ENCODE results near the gene ACY1.

ACY1 gene

GRCh38 chr3:51974277-51974962 is 8.9 kb upstream of the ACY1 start:
- DNase-seq (ENCODE audit: low read depth), result no peak
- in situ Hi-C loops (cut with HindIII; ENCODE audit: low sequenced_read_pairs), result no loop called here
- TF ChIP-seq CTCF (IDR thresholded peaks at IDR 0.05; ENCODE audit: low read depth, low read length, missing control alignments), result no peak

GRCh38 chr3:51974963-51975851 is 8.1 kb upstream of the ACY1 start, which contains the start of gene ABHD14A:
Gene ABHD14A (plus strand): TSS chr3:51975064. CDS start chr3:51975136, 72 bp downstream.
- no peak for TF ChIP-seq CTCF (IDR thresholded peaks at IDR 0.05; ENCODE audit: low read depth, low read length, missing control alignments)
- peak within 1 kb of the TSS; percentile 74 for H3K4me3 ChIP-seq (ENCODE audit: low read depth, low read length)
- no peak for DNase-seq (ENCODE audit: low read depth)
- in situ Hi-C loops (cut with HindIII; ENCODE audit: low sequenced_read_pairs), result no loop called here

More at GRCh38 chr3:51974277-51974962, 8.9 kb upstream of the ACY1 start:
- H3K4me3 ChIP-seq (ENCODE audit: low read depth, low read length), result peak overlapping the region; percentile 74

DNA sequence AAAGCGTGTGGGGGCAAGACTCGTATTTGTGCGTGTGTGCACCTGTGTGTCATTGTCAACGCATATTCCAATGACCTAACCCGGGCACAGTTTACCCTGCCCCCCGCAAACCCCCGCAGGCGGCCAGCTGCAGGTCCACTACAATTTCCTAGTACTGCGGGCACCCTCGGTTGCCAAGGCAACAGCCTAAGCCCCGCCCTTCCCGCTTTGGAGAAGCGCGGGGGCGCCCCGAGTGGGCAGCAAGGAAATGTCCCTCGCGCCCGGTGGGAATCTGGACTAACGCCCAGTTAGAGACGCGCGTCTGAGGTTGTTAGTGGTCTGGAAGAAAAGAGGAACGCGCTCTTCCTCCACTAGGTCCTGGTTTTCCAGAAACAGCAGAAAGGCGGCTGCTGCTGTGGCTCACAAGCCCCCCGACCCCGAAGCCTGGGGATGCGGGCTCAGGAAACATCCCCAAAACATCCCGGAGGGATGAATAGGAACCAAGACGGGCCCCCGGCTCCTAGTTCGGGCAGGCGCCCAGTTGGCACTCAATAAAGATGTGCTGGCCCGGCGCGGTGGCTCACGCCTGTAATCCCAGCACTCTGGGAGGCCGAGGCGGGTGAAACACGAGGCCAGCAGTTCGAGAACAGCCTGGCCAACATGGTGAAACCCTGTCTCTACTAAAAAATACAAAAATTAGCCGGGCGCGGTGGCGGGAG is 7.3 kb upstream of the ACY1 start:
- peak; percentile 23 for TF ChIP-seq CTCF (IDR thresholded peaks at IDR 0.05; ENCODE audit: low read depth, low read length, missing control alignments)
- H3K4me3 ChIP-seq (ENCODE audit: low read depth, low read length), result peak overlapping the region; percentile 56
- DNase-seq (ENCODE audit: low read depth), result peak; percentile 73
- in situ Hi-C loops (cut with HindIII; ENCODE audit: low sequenced_read_pairs), result no loop called here

DNA sequence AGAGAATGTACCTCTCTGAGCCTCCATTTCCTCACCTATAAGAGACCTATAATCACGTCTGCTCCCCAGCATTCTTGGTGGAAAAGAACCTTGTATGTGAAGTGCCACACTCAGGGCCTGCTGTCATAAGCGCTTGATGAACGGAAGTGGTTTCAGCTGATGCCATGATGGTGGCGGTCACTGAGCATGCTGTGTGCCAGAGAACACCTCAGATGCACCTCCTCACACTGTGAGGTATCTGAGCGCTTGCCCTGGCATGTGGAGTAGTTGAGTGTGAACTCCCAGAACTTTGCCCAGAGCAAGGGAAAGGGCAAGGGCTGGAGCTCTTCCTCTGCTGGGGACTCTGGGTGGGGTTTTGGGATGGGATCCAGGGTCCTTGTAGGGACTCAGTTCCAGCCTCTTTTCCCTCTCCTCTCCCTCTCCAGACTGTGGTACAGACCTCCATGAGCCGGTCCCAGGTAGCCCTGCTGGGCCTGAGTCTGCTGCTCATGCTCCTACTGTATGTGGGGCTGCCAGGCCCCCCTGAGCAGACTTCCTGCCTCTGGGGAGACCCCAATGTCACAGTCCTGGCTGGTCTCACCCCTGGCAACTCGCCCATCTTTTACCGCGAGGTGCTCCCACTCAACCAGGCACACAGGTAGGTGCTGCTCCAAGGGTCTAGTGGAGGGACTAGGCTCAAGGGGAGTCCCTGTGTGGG is 5.7 kb upstream of the ACY1 start:
- no peak for DNase-seq (ENCODE audit: low read depth)
- in situ Hi-C loops (cut with HindIII; ENCODE audit: low sequenced_read_pairs), result no loop called here
- no peak for TF ChIP-seq CTCF (IDR thresholded peaks at IDR 0.05; ENCODE audit: low read depth, low read length, missing control alignments)
- no peak overlapping the region for H3K4me3 ChIP-seq (ENCODE audit: low read depth, low read length)

DNA sequence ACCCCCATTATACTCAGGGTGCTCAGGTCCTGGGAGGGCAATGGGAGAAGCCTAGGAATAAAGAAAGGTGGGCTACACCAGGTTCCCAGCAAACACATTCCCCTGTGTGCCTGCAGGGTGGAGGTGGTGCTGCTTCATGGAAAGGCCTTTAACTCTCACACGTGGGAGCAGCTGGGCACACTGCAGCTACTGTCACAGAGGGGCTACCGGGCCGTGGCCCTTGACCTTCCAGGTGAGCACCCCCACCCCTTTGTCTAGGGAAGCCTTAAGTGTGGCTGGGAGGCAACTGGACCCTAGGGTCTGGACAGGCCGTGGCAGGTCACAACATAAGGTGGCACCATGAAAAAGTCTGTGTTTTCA is 5.2 kb upstream of the ACY1 start:
- no peak overlapping the region for H3K4me3 ChIP-seq (ENCODE audit: low read depth, low read length)
- no peak for DNase-seq (ENCODE audit: low read depth)
- no peak for TF ChIP-seq CTCF (IDR thresholded peaks at IDR 0.05; ENCODE audit: low read depth, low read length, missing control alignments)
- in situ Hi-C loops (cut with HindIII; ENCODE audit: low sequenced_read_pairs), result no loop called here

- H3K4me3 ChIP-seq (ENCODE audit: low read depth, low read length), result no peak overlapping the region
- no peak for DNase-seq (ENCODE audit: low read depth)
- TF ChIP-seq CTCF (IDR thresholded peaks at IDR 0.05; ENCODE audit: low read depth, low read length, missing control alignments), result no peak
- in situ Hi-C loops (cut with HindIII; ENCODE audit: low sequenced_read_pairs), result no loop called here
Observed at GRCh38 chr3:51980253-51980652, 3.1 kb upstream of the ACY1 start.
